IMR-90 (cell line): ENCODE measurements around the gene FAM76A.

Experiments used
- BHLHE40 ChIP-seq: fragments of 150-350 bp; IDR thresholded peaks from 2 replicates; pipeline ENCODE4 v1.6.1; 2016; ENCODE audit warnings: mild to moderate bottlenecking, low read depth, low read length
- CEBPB ChIP-seq: IDR thresholded peaks from 2 replicates; pipeline ENCODE4 v1.6.1; 2012; ENCODE audit warnings: low read depth, low read length, improper control_type of control experiment
- CTCF ChIP-seq: conservative IDR thresholded peaks from 2 replicates; pipeline ENCODE4 v1.5.1; 2012; ENCODE audit warnings: mild to moderate bottlenecking, low read depth, low read length, improper control_type of control experiment
- ELK1 ChIP-seq: fragments of 150-350 bp; IDR thresholded peaks from 2 replicates; pipeline ENCODE4 v1.6.1; 2016; ENCODE audit warnings: low read depth, mild to moderate bottlenecking, low read length, moderate library complexity, borderline replicate concordance
- MAZ ChIP-seq: IDR thresholded peaks from 2 replicates; pipeline ENCODE4 v1.6.1; 2012; ENCODE audit warnings: low read depth, mild to moderate bottlenecking, low read length, improper control_type of control experiment, moderate library complexity, borderline replicate concordance
- RCOR1 ChIP-seq: IDR thresholded peaks from 2 replicates; pipeline ENCODE4 v1.6.1; 2012; ENCODE audit warnings: mild to moderate bottlenecking, low read length, improper control_type of control experiment; ENCODE audit not compliant: insufficient replicate concordance
- SMC3 ChIP-seq: fragments of 150-350 bp; IDR thresholded peaks from 2 replicates; pipeline ENCODE4 v1.6.1; 2016; ENCODE audit warnings: low read depth, mild to moderate bottlenecking, antibody characterized with exemption, low read length, moderate library complexity
- USF2 ChIP-seq: fragments of 150-350 bp; IDR thresholded peaks from 2 replicates; pipeline ENCODE4 v1.6.1; 2017; ENCODE audit warnings: mild to moderate bottlenecking, antibody characterized with exemption, low read length, low read depth

GRCh38 chr1:27710574-27710973 lies 15.2 kb upstream of the FAM76A start:
- TF ChIP-seq CTCF (no peak), RCOR1 (no peak), BHLHE40 (no peak), ELK1 (no peak), CEBPB (no peak), SMC3 (no peak), USF2 (no peak), MAZ (no peak)
